HG02840 (cell line): Measurements from ENCODE around the gene TSPYL2.
A peak's percentile ranks its signal among the peaks of the same experiment; 100 is the strongest.

Source experiments
- ATAC-seq: cut with Tn5 transposase; IDR thresholded peaks from one replicate; pipeline ENCODE4 v1.9.1; 2021; ENCODE audit warnings: mild to moderate bottlenecking, moderate library complexity, moderate number of reproducible peaks; ENCODE audit not compliant: unreplicated experiment, low FRiP score

Gene TSPYL2

DNA sequence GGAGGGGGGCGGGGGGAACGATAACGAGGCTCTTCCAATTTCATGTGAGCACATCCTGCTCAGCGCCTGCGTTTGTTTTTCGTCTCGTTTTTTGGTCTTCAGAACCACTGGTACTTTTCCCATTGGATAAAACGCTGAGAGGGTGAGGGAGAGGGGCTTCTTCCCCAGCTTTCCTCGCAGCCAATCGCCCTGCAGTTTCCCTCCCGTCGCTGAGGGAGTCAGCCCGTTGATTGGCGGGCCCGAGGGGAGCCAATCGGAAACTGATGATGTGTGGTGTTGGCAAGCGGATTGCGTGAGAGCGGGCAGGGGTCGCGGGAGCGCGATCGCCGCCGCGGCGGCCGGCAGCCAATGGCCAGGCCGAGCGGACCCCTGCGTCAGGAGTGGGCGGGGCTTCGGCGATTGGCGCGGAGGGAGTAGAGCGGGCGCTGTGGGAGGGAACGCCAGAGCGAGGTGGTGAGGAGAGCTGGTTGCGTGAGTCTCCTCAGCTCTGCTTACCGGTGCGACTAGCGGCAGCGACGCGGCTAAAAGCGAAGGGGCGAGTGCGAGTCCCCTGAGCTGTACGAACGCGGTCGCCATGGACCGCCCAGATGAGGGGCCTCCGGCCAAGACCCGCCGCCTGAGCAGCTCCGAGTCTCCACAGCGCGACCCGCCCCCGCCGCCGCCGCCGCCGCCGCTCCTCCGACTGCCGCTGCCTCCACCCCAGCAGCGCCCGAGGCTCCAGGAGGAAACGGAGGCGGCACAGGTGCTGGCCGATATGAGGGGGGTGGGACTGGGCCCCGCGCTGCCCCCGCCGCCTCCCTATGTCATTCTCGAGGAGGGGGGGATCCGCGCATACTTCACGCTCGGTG lies at the start of gene TSPYL2:
Gene TSPYL2 (plus strand): TSS at position 443 of the 848 bp plus-strand sequence. CDS start 132 bp downstream, at position 575.
- ATAC-seq: peak; percentile 87

DNA sequence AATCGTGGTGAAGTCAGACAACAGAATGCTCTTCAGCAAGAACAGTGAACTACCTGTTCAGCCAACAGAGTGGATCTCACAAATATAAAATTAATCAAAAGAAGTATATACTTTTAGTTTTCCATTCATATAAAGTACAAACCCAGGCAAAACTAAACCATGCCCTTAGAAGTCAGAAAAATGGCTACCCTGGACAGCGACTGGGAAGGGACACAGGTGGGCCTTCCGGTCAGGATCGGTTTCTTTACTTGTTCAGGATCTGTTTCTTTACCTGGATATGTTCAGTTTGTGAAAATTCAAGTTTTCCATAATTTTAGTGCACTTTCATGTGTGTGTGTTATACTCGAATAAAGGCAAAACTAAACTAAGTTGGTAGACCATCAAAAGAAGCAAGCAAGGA lies 46.0 kb upstream of the TSPYL2 start:
- ATAC-seq: no peak

GRCh38 chrX:53039236-53039635 lies 42.9 kb upstream of the TSPYL2 start:
- no peak for ATAC-seq

DNA sequence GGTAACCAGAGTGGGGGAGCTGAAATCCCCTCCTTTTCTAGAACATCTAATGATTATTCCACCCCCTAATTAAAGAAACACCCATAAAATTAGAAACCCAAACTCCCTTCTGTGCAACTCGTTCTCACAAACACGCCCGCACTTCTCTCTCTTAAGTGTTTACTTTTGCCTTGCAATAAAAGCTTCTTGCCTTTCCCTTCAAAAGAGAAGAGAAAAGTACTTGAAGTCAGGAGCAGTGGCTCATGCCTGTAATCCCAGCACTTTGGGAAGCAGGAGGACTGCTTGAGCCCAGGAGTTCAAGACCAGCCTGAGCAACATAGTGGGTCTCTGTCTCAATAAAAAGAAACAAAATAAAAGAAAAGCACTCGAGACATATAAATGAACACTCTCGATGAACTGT lies 37.2 kb upstream of the TSPYL2 start:
- no peak for ATAC-seq

GRCh38 chrX:53047228-53047627 lies 34.9 kb upstream of the TSPYL2 start:
- no peak for ATAC-seq

DNA sequence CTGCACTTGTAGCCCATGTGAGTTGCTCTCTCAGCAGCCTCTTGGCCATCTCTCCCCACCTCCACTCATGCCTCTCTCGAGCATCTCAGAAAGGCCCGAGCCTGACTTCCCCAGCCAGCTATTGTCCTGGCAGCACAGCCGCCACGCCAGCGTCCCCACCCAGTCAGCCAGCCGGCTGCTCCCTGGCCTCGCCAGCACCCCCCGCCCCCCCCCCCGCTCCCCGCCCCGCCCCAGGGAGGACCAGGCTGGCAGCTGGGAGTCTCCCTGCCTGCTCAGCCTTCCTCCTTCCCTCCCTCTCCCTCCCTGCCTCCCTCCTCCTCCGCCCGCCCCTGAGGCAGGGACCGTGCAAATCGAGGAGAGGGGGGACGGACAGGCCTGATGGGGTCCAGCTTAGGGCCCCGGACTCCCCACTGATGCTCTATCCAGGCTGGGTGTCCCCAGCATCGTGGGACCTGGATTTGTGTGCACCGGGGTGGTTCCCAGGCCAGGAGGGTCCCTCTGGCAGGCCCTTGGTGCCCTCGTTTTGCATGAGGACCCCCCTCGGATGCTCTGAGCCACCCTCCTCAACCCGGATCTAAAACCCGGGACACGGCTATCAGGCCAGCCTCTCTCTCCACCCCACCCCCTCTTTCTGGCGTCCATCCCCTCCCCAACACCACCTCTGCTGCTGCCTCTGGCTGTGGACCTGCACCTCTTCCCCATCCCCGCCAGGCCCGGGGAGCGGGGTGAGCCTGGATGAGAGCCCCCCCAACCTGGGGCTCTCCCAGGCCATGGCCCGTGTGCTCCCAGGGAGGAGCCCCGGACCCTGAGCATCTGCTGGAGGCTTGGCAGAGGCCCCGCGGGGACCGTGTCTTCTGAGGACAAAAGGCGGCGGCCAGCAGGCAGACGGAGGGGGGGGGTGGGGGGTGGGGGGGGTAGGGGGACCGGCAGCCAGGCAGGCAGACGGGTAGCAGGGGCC lies 33.7 kb upstream of the TSPYL2 start, which contains the start of gene GPR173:
Gene GPR173 (plus strand): TSS at position 621 of the 958 bp plus-strand sequence. CDS start 27,833 bp downstream, outside the sequence.
- no peak for ATAC-seq

GRCh38 chrX:53049127-53049517 lies 33.0 kb upstream of the TSPYL2 start:
- no peak for ATAC-seq

DNA sequence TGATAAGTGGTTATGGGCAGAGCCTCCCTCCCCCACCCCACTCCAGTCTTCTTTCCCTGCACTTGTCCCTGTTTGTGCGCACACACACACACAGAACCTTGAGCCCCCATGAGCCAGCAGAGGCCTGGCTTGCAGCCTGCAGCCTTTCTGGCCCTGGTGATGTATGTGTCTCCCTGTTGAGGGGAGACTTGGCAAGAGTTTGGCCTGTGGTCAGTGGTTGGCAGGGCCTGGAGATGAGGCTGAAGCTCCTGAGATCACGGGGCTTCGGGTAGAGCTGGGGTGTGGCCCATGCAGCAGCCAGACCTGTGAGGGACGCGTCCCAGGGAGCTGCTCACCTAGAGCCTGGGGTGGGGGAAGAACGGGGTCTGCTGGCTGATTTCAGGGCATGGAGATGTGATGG lies 31.3 kb upstream of the TSPYL2 start:
- ATAC-seq: no peak

- ATAC-seq: no peak
Measured at GRCh38 chrX:53055244-53055849, 26.8 kb upstream of the TSPYL2 start.

GRCh38 chrX:53056292-53056691 lies 25.9 kb upstream of the TSPYL2 start:
- no peak for ATAC-seq

DNA sequence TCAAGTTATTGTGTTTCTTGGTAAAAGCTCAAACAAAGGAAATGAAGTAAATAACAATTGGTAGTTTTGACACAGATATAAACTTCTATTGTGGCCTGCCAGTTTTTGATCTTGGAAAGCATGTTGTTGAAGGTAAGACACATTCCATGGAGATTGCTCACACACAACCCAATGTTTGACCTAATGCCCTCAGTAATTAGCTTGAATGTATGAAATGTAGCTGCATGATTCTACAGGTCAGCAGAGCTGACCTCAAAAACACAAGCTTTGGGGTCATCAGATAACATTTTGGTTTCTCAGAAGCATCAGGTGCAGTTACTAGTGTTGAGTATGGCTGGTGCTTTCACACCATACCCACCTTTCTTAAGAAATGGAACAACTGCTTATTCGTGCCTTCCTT lies 17.1 kb upstream of the TSPYL2 start:
- ATAC-seq: no peak

GRCh38 chrX:53071064-53071463 lies 11.1 kb upstream of the TSPYL2 start:
- ATAC-seq: no peak

- ATAC-seq: peak; percentile 80
Measured at GRCh38 chrX:53071604-53072417, 10.4 kb upstream of the TSPYL2 start.

DNA sequence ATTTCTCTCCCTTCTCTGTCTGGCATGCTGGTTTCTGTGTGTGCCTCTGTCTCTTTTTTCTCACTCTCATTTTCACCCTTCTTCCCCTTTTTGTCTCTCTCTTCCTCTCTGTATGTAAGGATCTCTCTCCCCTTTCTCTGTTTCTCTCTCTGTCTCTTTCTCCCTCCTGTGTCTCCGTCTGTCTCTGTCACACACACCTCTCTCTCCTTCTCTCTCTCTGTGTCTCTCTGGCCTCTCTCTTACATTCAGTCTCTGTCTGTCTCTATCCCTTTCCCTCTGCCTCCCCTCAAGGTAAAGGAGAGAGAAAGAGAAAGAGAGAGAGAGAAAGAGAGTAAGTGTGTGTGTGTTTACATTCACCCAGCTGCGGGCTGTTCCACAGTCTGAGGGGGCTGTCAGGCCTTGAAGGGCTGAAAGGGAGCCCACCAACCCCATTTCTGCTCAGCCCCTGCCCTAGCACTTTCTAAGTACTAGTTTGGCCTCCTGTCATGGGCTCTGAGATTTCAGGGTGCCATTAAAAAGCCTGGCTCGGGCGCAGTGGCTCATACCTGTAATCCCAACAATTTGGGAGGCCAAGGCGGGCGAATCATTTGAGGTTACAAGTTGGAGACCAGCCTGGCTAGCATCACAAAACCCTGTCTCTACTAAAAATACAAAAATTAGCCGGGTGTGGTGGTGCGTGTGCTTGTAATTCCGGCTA lies 9.6 kb upstream of the TSPYL2 start:
- ATAC-seq: no peak

DNA sequence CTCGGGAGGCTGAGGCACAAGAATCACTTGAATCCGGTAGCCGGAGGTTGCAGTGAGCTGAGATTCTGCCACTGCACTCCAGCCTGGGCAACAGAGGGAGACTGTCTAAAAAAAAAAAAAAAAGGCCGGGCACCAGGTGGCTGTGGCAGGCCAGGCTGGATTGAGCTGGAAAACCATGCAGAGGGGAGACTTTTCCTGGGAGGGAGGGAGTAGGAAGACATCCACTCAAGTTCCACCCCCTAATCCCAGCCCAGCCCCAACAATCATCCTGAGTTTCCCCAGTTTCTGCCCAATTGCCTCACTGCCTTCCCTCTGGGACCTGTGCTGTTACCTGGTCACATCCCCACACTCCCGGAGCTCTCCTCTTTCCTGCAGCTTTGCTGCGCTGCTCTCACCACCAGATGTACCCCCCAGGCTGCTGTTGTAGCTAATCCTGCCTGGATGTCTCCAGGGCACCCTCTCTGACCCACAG lies 9.0 kb upstream of the TSPYL2 start:
- no peak for ATAC-seq

DNA sequence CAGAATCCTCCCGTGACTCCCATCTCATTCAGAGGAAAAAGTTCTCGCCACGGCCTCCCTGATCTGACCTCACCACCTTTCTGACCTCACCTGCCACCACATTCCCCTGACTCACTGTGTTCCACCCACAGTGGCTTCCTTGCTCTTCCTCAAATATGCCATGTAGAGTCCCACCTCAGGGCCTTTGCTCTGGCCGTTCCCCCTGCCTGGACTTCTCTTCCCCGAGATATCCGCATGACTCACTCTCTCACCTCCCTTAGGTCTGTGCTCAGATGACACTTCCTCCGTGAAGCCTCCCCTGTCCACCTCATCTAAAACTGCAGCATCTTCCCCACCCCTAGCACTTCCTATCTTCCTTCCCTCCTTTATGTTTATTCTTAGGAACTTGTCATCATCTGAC lies 7.2 kb upstream of the TSPYL2 start:
- no peak for ATAC-seq

DNA sequence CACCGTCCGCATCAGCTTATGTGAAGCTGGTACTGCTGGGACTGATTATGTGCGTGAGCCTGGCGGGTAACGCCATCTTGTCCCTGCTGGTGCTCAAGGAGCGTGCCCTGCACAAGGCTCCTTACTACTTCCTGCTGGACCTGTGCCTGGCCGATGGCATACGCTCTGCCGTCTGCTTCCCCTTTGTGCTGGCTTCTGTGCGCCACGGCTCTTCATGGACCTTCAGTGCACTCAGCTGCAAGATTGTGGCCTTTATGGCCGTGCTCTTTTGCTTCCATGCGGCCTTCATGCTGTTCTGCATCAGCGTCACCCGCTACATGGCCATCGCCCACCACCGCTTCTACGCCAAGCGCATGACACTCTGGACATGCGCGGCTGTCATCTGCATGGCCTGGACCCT lies 5.5 kb upstream of the TSPYL2 start:
- no peak for ATAC-seq

DNA sequence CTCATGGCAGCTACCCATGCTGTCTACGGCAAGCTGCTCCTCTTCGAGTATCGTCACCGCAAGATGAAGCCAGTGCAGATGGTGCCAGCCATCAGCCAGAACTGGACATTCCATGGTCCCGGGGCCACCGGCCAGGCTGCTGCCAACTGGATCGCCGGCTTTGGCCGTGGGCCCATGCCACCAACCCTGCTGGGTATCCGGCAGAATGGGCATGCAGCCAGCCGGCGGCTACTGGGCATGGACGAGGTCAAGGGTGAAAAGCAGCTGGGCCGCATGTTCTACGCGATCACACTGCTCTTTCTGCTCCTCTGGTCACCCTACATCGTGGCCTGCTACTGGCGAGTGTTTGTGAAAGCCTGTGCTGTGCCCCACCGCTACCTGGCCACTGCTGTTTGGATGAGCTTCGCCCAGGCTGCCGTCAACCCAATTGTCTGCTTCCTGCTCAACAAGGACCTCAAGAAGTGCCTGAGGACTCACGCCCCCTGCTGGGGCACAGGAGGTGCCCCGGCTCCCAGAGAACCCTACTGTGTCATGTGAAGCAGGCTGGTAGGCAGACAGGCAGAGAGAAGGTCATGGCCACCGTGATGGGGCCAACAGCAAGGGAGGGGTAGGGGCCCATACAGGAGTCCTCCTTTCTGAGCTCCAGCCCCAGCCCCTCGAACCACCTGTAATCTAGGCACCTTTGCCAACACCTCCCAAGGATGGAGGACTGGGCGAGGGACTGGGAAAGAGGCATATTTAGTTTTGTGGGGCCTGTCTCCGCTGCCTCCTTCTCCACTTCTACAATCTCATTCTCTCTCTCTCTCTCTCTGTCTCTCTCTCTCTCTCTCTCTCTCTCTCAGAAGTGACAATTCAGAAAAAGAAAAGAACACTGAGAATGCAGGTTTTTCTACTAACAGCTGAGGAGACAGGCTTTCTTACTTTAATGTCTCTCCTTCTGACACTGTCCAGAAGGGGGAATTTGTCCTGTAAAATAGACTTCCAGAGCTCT lies 4.7 kb upstream of the TSPYL2 start:
- no peak for ATAC-seq
